Peyer's patch (tissue), 4 donors: ENCODE results near the gene MC4R. TPM values are rescaled to one million over a fixed set of nuclear protein-coding genes. Genes with fewer than 3 reads are reported as not detected.

Experiments used
- DNase-seq, 3 donors: peaks; one replicate each; pipeline ENCODE4 v3.0.0-alpha.2; 2017 to 2019
- H3K27ac ChIP-seq, 4 donors: fragments of 200-600 bp; sonication (generic); one replicate each; pipeline ENCODE4 v1.5.1; 2016 to 2019
- H3K27me3 ChIP-seq, 2 donors: fragments of 200-600 bp; sonication (generic); one replicate each; pipeline ENCODE4 v1.5.1; 2019
- H3K36me3 ChIP-seq, 3 donors: fragments of 200-600 bp; sonication (generic); one replicate each; pipeline ENCODE4 v1.5.1; 2016 to 2019
- H3K4me1 ChIP-seq, 4 donors: fragments of 200-600 bp; sonication (generic); one replicate each; pipeline ENCODE4 v1.5.1; 2016 to 2019
- H3K4me3 ChIP-seq, 4 donors: fragments of 200-600 bp; sonication (generic); 1 replicate in 3 of 4; 2 replicates in 1 of 4; pipeline ENCODE4 v1.5.1; 2016 to 2019; ENCODE audit warnings: mild to moderate bottlenecking in 1 of 4
- H3K9me3 ChIP-seq, 4 donors: fragments of 200-600 bp; sonication (generic); one replicate each; pipeline ENCODE4 v1.5.1; 2016 to 2019; ENCODE audit warnings: mild to moderate bottlenecking in 1 of 4
- POLR2A ChIP-seq, 2 donors: fragments of 450-650 bp; IDR thresholded peaks; one replicate each; pipeline ENCODE4 v1.5.1; 2017; ENCODE audit warnings: antibody characterized with exemption in 2 of 2, mild to moderate bottlenecking in 2 of 2, moderate library complexity in 2 of 2
- total RNA-seq, 4 donors: library from RNA; depleted of rRNA; stranded (reverse); fragments of >200 nt; gene quantifications; one replicate each; pipeline ENCODE4 v1.1.0, GENCODE V29; 2016
- TF ChIP-seq, protein P1 (sequence below), 6 experiments: fragments of 450-650 bp in 4 of 6; fragments of 200-600 bp in 2 of 6; sonication (generic) in 1 of 6; IDR thresholded peaks; one replicate each; pipeline ENCODE4 v1.5.1; 2017 to 2019; ENCODE audit warnings: antibody characterized with exemption in 6 of 6, mild to moderate bottlenecking in 3 of 6, moderate library complexity in 1 of 6

Gene MC4R
- total RNA-seq, 4 donors from 2014 or later: not detected

DNA sequence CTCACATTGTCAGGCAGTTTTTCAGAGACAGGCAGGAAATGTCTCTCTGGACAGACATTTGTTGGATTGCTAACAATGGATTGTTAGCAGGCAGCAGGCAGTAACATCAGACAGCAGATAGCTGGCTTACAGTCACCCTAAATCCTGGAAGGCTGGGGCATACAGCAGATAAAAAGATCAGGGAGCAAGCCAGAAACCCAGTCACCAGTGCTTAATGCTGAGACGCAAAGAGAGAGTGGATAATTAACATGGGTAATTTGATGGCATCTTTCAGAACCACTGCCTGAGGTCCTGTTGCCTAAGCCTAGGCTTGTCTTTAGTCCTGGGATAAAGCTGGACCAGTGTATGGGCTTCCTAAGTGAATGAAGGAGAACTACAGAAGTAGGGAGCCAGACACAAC is 22.4 kb downstream of the MC4R start:
- TF ChIP-seq, protein P1, sequence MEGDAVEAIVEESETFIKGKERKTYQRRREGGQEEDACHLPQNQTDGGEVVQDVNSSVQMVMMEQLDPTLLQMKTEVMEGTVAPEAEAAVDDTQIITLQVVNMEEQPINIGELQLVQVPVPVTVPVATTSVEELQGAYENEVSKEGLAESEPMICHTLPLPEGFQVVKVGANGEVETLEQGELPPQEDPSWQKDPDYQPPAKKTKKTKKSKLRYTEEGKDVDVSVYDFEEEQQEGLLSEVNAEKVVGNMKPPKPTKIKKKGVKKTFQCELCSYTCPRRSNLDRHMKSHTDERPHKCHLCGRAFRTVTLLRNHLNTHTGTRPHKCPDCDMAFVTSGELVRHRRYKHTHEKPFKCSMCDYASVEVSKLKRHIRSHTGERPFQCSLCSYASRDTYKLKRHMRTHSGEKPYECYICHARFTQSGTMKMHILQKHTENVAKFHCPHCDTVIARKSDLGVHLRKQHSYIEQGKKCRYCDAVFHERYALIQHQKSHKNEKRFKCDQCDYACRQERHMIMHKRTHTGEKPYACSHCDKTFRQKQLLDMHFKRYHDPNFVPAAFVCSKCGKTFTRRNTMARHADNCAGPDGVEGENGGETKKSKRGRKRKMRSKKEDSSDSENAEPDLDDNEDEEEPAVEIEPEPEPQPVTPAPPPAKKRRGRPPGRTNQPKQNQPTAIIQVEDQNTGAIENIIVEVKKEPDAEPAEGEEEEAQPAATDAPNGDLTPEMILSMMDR (IDR thresholded peaks at IDR 0.05): no peak
- TF ChIP-seq POLR2A (IDR thresholded peaks at IDR 0.05): no peak
- no peak overlapping the region for H3K4me3 ChIP-seq
- H3K36me3 ChIP-seq: no peaks in the 10 kb centered on the region

DNA sequence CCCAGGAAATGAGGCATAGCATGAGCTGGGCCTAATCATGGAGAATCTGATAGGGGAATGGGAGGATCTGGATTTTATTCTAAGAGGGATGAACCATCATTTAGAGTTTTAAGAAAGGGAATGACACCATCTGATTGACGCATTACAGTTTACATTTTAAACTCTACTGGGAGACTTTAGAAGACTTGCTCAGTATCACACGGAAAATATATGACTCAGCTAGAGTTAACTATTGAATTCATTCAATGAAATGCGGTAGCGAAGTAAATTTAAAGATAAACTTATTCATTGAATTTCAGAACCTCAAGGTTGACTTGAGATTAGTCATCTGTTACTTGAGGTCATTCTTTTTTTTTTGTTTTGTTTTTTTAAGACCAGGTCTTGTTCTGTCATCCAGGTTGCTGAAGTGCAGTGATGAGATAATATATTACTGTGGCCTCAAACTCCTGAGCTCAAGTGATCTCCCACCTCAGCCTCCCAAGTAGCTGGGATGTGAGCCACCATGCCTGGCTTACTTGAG is 25.0 kb downstream of the MC4R start:
- H3K27me3 ChIP-seq: no peaks in the 10 kb centered on the region
- H3K36me3 ChIP-seq: no peaks in the 10 kb centered on the region
- no peak overlapping the region for H3K27ac ChIP-seq
- DNase-seq: no peak
- no peaks in the 10 kb centered on the region for H3K9me3 ChIP-seq
- TF ChIP-seq, protein P1 (IDR thresholded peaks at IDR 0.05): no peak
- no peak for TF ChIP-seq POLR2A (IDR thresholded peaks at IDR 0.05)
- no peak overlapping the region for H3K4me3 ChIP-seq
- H3K4me1 ChIP-seq: no peaks in the 10 kb centered on the region

More for the DNA sequence above, 22.4 kb downstream of the MC4R start:
- no peaks in the 10 kb centered on the region for H3K4me1 ChIP-seq
- H3K9me3 ChIP-seq: no peaks in the 10 kb centered on the region
- H3K27me3 ChIP-seq: no peaks in the 10 kb centered on the region
- no peak for DNase-seq
- no peak overlapping the region for H3K27ac ChIP-seq

DNA sequence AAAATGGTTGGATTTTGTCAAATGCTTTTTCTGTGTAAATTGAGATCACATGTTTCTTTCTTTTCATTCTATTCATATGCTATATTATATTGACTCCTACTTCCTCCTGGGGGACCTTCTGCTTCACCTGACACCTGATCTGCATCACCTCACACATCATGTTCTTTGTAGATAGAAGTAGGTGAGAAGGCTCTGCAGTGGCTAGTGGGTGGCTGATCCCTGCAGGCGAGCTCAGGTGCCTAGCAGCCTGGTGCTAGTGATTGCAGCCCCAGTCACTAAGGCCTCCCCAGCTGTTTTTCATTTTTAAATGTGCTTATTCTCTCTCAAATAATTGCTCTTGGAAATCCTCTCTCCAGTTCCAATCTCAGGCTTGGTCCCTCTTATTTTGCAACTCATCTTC is 33.6 kb downstream of the MC4R start:
- Histone ChIP-seq H3K4me3 (no peak overlapping the region), H3K27me3 (no peaks in the 10 kb centered on the region), H3K36me3 (no peaks in the 10 kb centered on the region), H3K9me3 (no peaks in the 10 kb centered on the region), H3K4me1 (no peaks in the 10 kb centered on the region), H3K27ac (no peak overlapping the region)
- DNase-seq: no peak
- TF ChIP-seq, protein P1 (IDR thresholded peaks at IDR 0.05): no peak
- TF ChIP-seq POLR2A (IDR thresholded peaks at IDR 0.05): no peak

DNA sequence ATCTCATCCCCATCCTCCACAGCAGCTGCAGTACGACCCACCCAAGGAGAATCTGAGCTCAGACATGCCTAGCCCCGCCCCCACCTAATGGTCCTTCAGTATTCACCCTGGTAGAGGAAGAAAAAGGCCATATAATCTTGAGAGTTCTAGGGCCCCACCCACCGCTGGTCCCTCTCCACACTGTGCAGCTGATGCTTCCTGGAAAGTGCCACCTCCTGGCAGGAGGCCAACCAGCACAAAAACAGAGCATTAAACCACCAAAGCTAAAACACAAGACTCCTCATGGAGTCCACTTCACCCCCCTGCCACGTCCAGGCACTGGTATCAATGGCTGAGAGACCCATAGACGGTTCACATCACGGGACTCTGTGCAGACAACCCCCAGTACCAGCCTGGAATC is 40.7 kb downstream of the MC4R start:
- TF ChIP-seq, protein P1 (IDR thresholded peaks at IDR 0.05): no peak
- peak in 1 of 3 donors; percentile 38 for DNase-seq
- Histone ChIP-seq H3K27ac (no peak overlapping the region), H3K4me3 (no peak overlapping the region), H3K4me1 (no peaks in the 10 kb centered on the region), H3K27me3 (no peaks in the 10 kb centered on the region), H3K9me3 (no peaks in the 10 kb centered on the region), H3K36me3 (no peaks in the 10 kb centered on the region)

DNA sequence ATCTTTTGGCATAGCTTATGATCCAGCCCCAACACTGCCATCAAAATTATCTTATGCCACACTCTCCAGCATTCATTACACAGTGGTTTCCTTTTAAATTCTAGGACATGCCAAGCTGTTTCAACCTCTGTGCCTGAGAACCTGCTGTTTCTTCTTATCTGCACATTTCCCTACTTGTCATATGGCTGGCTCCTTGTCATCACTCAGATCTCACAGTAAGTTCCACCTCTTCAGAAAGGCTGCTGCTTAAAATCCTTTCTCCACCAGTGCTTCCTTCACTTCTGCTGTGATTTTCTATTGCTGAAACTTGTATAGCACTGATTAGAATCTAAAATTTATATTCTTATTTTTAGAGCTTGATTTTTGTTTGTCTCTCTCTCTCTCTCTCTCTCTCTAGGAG is 43.4 kb downstream of the MC4R start:
- no peaks in the 10 kb centered on the region for H3K4me1 ChIP-seq
- no peak for DNase-seq
- TF ChIP-seq, protein P1 (IDR thresholded peaks at IDR 0.05): no peak
- TF ChIP-seq POLR2A (IDR thresholded peaks at IDR 0.05): no peak
- no peaks in the 10 kb centered on the region for H3K36me3 ChIP-seq
- H3K9me3 ChIP-seq: no peaks in the 10 kb centered on the region
- no peaks in the 10 kb centered on the region for H3K27me3 ChIP-seq
- H3K4me3 ChIP-seq: no peak overlapping the region
- no peak overlapping the region for H3K27ac ChIP-seq

DNA sequence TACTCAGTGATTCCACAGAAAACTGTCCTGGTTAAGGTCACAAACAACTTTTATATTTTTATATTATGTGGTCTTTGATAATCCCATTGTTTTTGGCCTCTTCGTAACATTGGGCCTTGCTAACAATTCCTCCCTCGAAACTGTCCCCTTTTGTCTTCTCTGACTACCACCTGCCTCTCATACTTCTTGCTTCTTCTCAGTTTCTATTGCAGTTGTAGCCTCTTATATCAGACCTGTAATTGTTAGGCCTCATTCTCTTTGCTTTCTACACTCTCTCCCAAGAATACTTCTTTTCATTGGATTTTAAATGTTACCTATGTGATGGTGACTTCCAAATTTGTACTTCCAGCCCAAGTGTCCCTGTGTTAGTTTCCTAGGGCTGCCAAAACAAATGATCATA is 44.7 kb downstream of the MC4R start:
- H3K4me3 ChIP-seq: no peak overlapping the region
- no peaks in the 10 kb centered on the region for H3K27me3 ChIP-seq
- H3K36me3 ChIP-seq: no peaks in the 10 kb centered on the region
- no peak for DNase-seq
- H3K9me3 ChIP-seq: no peaks in the 10 kb centered on the region
- H3K4me1 ChIP-seq: no peaks in the 10 kb centered on the region
- H3K27ac ChIP-seq: no peak overlapping the region
- TF ChIP-seq, protein P1 (IDR thresholded peaks at IDR 0.05): no peak
- TF ChIP-seq POLR2A (IDR thresholded peaks at IDR 0.05): no peak
